Activated CD4-positive, alpha-beta memory T cell treated with anti-CD3 and anti-CD28 coated beads for 36 hours (primary cell): ENCODE measurements around the gene P2RX5. TPM values are rescaled to one million over a fixed set of nuclear protein-coding genes. Genes with fewer than 3 reads are reported as not detected.
A peak's percentile ranks its signal among the peaks of the same experiment; 100 is the strongest.

Experiments used
- CTCF ChIA-PET: fragments of 350-600 bp; sonication (Branson Sonifier 250); formaldehyde crosslinking; loops from one replicate; lab custom pipeline; 2021; ENCODE audit warnings: antibody characterized with exemption, inconsistent platforms; lab: Charles Lee
- POLR2A ChIA-PET: fragments of 350-600 bp; sonication (Branson Sonifier 250); formaldehyde crosslinking; loops from one replicate; lab custom pipeline; 2021; ENCODE audit warnings: antibody characterized with exemption; lab: Charles Lee
- DNase-seq: peaks from one replicate; pipeline ENCODE4 v3.0.0-alpha.2; 2020
- H3K27ac Mint-ChIP-seq: one replicate; pipeline ENCODE4 v1.8.0; 2021; ENCODE audit warnings: mixed read lengths
- H3K27me3 Mint-ChIP-seq: one replicate; pipeline ENCODE4 v1.8.0; 2021; ENCODE audit warnings: mixed read lengths
- H3K36me3 Mint-ChIP-seq: one replicate; pipeline ENCODE4 v1.8.0; 2021; ENCODE audit warnings: mixed read lengths
- H3K4me1 Mint-ChIP-seq: one replicate; pipeline ENCODE4 v1.8.0; 2021; ENCODE audit warnings: low read depth, mixed read lengths
- H3K4me3 Mint-ChIP-seq: one replicate; pipeline ENCODE4 v1.8.0; 2021; ENCODE audit warnings: mild to moderate bottlenecking, mixed read lengths
- H3K9me3 Mint-ChIP-seq: one replicate; pipeline ENCODE4 v1.8.0; 2021; ENCODE audit warnings: mixed read lengths
- intact Hi-C: fragments of 100-400 bp; cut with micrococcal nuclease; formaldehyde crosslinking; loops from one replicate; pipeline ENCODE4 v1.15.1; 2023
- total RNA-seq, 2 experiments: library from RNA; stranded (reverse); gene quantifications; one replicate each; pipeline ENCODE4 v1.2.3, GENCODE V29; 2021

Gene P2RX5
- total RNA-seq, 2 experiments from 2014 or later = 37.6 to 43.2 TPM

GRCh38 chr17:3681057-3681456, 14.9 kb downstream of the P2RX5 start:
- no peak overlapping the region for H3K27ac Mint-ChIP-seq
- H3K4me3 Mint-ChIP-seq = no peak overlapping the region
- intact Hi-C loops = loop anchor here (5.0 kb wide), 1 partner anchor 56 kb away; no protein-coding TSS in a partner anchor
- H3K27me3 Mint-ChIP-seq = no peaks in the 10 kb centered on the region
- H3K9me3 Mint-ChIP-seq = no peaks in the 10 kb centered on the region
- ChIA-PET CTCF (interaction anchor here (0.6 kb wide), 1 partner anchor 45 kb away, joined by 3 read pairs; no protein-coding TSS in a partner anchor), POLR2A (no interaction called here)
- H3K4me1 Mint-ChIP-seq = peaks cover 17% of the 10 kb centered on the region
- H3K36me3 Mint-ChIP-seq = no peaks in the 10 kb centered on the region
- no peak for DNase-seq

- intact Hi-C loops = loop anchor here (5.0 kb wide), 1 partner anchor 58 kb away; no protein-coding TSS in a partner anchor
- CTCF ChIA-PET = interaction anchor here (0.7 to 0.9 kb wide), 2 partner anchors 39 to 57 kb away, joined by 3 read pairs; no protein-coding TSS in a partner anchor
These were observed 16.3 kb downstream of the P2RX5 start for GRCh38 chr17:3679531-3680126.

GRCh38 chr17:3678821-3679530, 17.0 kb downstream of the P2RX5 start:
- H3K9me3 Mint-ChIP-seq = no peaks in the 10 kb centered on the region
- H3K27ac Mint-ChIP-seq = no peak overlapping the region
- no peak overlapping the region for H3K4me3 Mint-ChIP-seq
- H3K27me3 Mint-ChIP-seq = no peaks in the 10 kb centered on the region
- H3K36me3 Mint-ChIP-seq = no peaks in the 10 kb centered on the region
- H3K4me1 Mint-ChIP-seq = peaks cover 17% of the 10 kb centered on the region
- ChIA-PET POLR2A (no interaction called here), CTCF (interaction anchor here (0.7 to 1.0 kb wide), 3 partner anchors 39 to 149 kb away, joined by 3 to 5 read pairs (median 3); no protein-coding TSS in a partner anchor)
- intact Hi-C loops = no loop called here
- DNase-seq = no peak

More at GRCh38 chr17:3679531-3680126, 16.3 kb downstream of the P2RX5 start:
- Mint-ChIP-seq H3K4me1 (peaks cover 17% of the 10 kb centered on the region), H3K27me3 (no peaks in the 10 kb centered on the region), H3K27ac (no peak overlapping the region), H3K4me3 (no peak overlapping the region), H3K36me3 (no peaks in the 10 kb centered on the region), H3K9me3 (no peaks in the 10 kb centered on the region)
- no peak for DNase-seq
- POLR2A ChIA-PET = no interaction called here

- Mint-ChIP-seq H3K9me3 (no peaks in the 10 kb centered on the region), H3K4me1 (peaks cover 13% of the 10 kb centered on the region), H3K27me3 (no peaks in the 10 kb centered on the region), H3K4me3 (no peak overlapping the region), H3K27ac (no peak overlapping the region), H3K36me3 (no peaks in the 10 kb centered on the region)
- intact Hi-C loops = no loop called here
- DNase-seq = no peak
- POLR2A ChIA-PET = no interaction called here
- CTCF ChIA-PET = interaction anchor here (1.0 kb wide), 1 partner anchor 149 kb away, joined by 5 read pairs; no protein-coding TSS in a partner anchor
These were observed 17.7 kb downstream of the P2RX5 start for GRCh38 chr17:3678095-3678820.

GRCh38 chr17:3675886-3676285, 20.1 kb downstream of the P2RX5 start:
- intact Hi-C loops = no loop called here
- no peak for DNase-seq
- H3K4me1 Mint-ChIP-seq = no peaks in the 10 kb centered on the region
- ChIA-PET CTCF (interaction anchor here (0.6 to 1.0 kb wide), 2 partner anchors 62 to 1728 kb away, joined by 3 read pairs; no protein-coding TSS in a partner anchor), POLR2A (no interaction called here)
- H3K27me3 Mint-ChIP-seq = no peaks in the 10 kb centered on the region
- peak overlapping the region; percentile 28 for H3K27ac Mint-ChIP-seq
- no peaks in the 10 kb centered on the region for H3K36me3 Mint-ChIP-seq
- no peak overlapping the region for H3K4me3 Mint-ChIP-seq
- no peaks in the 10 kb centered on the region for H3K9me3 Mint-ChIP-seq

- Mint-ChIP-seq H3K27ac (no peak overlapping the region), H3K9me3 (no peaks in the 10 kb centered on the region), H3K36me3 (peaks cover 5% of the 10 kb centered on the region), H3K4me1 (peaks cover 13% of the 10 kb centered on the region), H3K4me3 (no peak overlapping the region), H3K27me3 (no peaks in the 10 kb centered on the region)
- ChIA-PET CTCF (interaction anchor here (1.3 kb wide), 1 partner anchor 10 kb away, joined by 9 read pairs; no protein-coding TSS in a partner anchor), POLR2A (no interaction called here)
- DNase-seq = no peak
- intact Hi-C loops = no loop called here
These were observed 23.4 kb downstream of the P2RX5 start for GRCh38 chr17:3672571-3672970.

GRCh38 chr17:3669548-3669947, 26.4 kb downstream of the P2RX5 start:
- Mint-ChIP-seq H3K4me1 (peaks cover 17% of the 10 kb centered on the region), H3K9me3 (no peaks in the 10 kb centered on the region), H3K4me3 (peak overlapping the region; percentile 94), H3K36me3 (peaks cover 5% of the 10 kb centered on the region), H3K27ac (peak overlapping the region; percentile 72), H3K27me3 (no peaks in the 10 kb centered on the region)
- no peak for DNase-seq
- intact Hi-C loops = loop anchor here (2.0 kb wide), 1 partner anchor 29 kb away; no protein-coding TSS in a partner anchor
- ChIA-PET CTCF (interaction anchor here (0.7 to 1.2 kb wide), 2 partner anchors 14 to 919 kb away, joined by 3 to 5 read pairs; no protein-coding TSS in a partner anchor), POLR2A (no interaction called here)

- intact Hi-C loops = loop anchor here (2.0 kb wide), 1 partner anchor 28 kb away; no protein-coding TSS in a partner anchor
- Mint-ChIP-seq H3K36me3 (peaks cover 5% of the 10 kb centered on the region), H3K4me3 (peak overlapping the region; percentile 94), H3K4me1 (peaks cover 17% of the 10 kb centered on the region), H3K27ac (peak overlapping the region; percentile 72), H3K9me3 (no peaks in the 10 kb centered on the region), H3K27me3 (no peaks in the 10 kb centered on the region)
- no peak for DNase-seq
- ChIA-PET POLR2A (interaction anchor here (0.8 to 0.9 kb wide), 2 partner anchors 32 to 55 kb away, joined by 3 to 5 read pairs; partner anchors contain the start of genes CTNS and HASPIN), CTCF (interaction anchor here (0.6 to 1.5 kb wide), 2 partner anchors 14 to 33 kb away, joined by 3 read pairs; partner anchors contain the start of gene SHPK)
These were observed 26.9 kb downstream of the P2RX5 start for GRCh38 chr17:3669085-3669347.

GRCh38 chr17:3668279-3669084, 27.5 kb downstream of the P2RX5 start, which contains the start of the genes EMC6 and TAX1BP3:
EMC6 (plus strand) TSS chr17:3668812; CDS start chr17:3669147, 335 bp downstream.
TAX1BP3 (minus strand) TSS chr17:3668578; CDS start chr17:3668526, 52 bp downstream.
- POLR2A ChIA-PET = interaction anchor here (0.8 to 0.9 kb wide), 2 partner anchors 32 to 55 kb away, joined by 3 to 5 read pairs; partner anchors contain the start of genes CTNS and HASPIN
- H3K9me3 Mint-ChIP-seq = no peaks in the 10 kb centered on the region
- intact Hi-C loops = loop anchor here (1.0 to 2.0 kb wide), 2 partner anchors 28 to 178 kb away; partner anchors contain the start of gene NCBP3
- H3K27ac Mint-ChIP-seq = peak within 1 kb of the TSS; percentile 72
- H3K4me3 Mint-ChIP-seq = peak within 1 kb of the TSS; percentile 94
- CTCF ChIA-PET = interaction anchor here (0.6 to 1.5 kb wide), 3 partner anchors 14 to 33 kb away, joined by 3 read pairs; partner anchors contain the start of genes CTNS and SHPK
- DNase-seq = peak; percentile 99
- H3K4me1 Mint-ChIP-seq = peaks cover 17% of the 10 kb centered on the region
- H3K36me3 Mint-ChIP-seq = peaks cover 5% of the 10 kb centered on the region
- no peaks in the 10 kb centered on the region for H3K27me3 Mint-ChIP-seq

- Mint-ChIP-seq H3K27ac (peak overlapping the region; percentile 51), H3K4me1 (peaks cover 17% of the 10 kb centered on the region), H3K9me3 (no peaks in the 10 kb centered on the region), H3K4me3 (peak overlapping the region; percentile 94), H3K27me3 (no peaks in the 10 kb centered on the region), H3K36me3 (peaks cover 5% of the 10 kb centered on the region)
- DNase-seq = peak; percentile 28
- CTCF ChIA-PET = interaction anchor here (0.6 to 1.5 kb wide), 4 partner anchors 15 to 76 kb away, joined by 3 read pairs; partner anchors contain the start of genes CTNS and SHPK
- intact Hi-C loops = loop anchor here (1.0 to 2.0 kb wide), 2 partner anchors 27 to 179 kb away; partner anchors contain the start of gene NCBP3
- POLR2A ChIA-PET = interaction anchor here (0.7 kb wide), 1 partner anchor 47 kb away, joined by 5 read pairs; no protein-coding TSS in a partner anchor
These were observed 28.3 kb downstream of the P2RX5 start for GRCh38 chr17:3667366-3668278.
